Cardiac muscle cell (in vitro differentiated cells and primary cell): ENCODE data around the gene CYP20A1. TPM values are rescaled to one million over a fixed set of nuclear protein-coding genes. Genes with fewer than 3 reads are reported as not detected.
A peak's percentile ranks its signal among the peaks of the same experiment; 100 is the strongest.
"Not testable (repeated sequence)": the region's sequence is repeated elsewhere in the genome, so short reads cannot be mapped to it uniquely, and the experiment has no call there.

ENCODE experiments used
- DNase-seq, 2 donors: peaks; one replicate each; pipeline versions ENCODE4 v3.0.0 to v3.0.0-alpha.2; 2010 to 2017; ENCODE audit warnings: low read depth in 1 of 2, low spot score in 1 of 2
- H3K27ac ChIP-seq: fragments of 200-600 bp; sonication (generic); 2 replicates; pipeline ENCODE4 v1.5.1; 2016
- H3K27me3 ChIP-seq: fragments of 200-600 bp; sonication (generic); 2 replicates; pipeline ENCODE4 v1.6.0; 2016; ENCODE audit warnings: control low read depth
- H3K36me3 ChIP-seq: fragments of 200-600 bp; sonication (generic); 2 replicates; pipeline ENCODE4 v1.5.1; 2016; ENCODE audit warnings: control low read depth
- H3K4me1 ChIP-seq: fragments of 200-600 bp; sonication (generic); 2 replicates; pipeline ENCODE4 v1.8.1; 2017; ENCODE audit warnings: low read depth, mild to moderate bottlenecking, mixed run types
- H3K4me3 ChIP-seq: fragments of 200-600 bp; sonication (generic); 2 replicates; pipeline ENCODE4 v1.5.1; 2016; ENCODE audit warnings: mild to moderate bottlenecking
- H3K9me3 ChIP-seq: fragments of 200-600 bp; sonication (generic); 2 replicates; pipeline ENCODE4 v1.5.1; 2017; ENCODE audit warnings: low read depth, mild to moderate bottlenecking, control low read depth
- CTCF ChIP-seq: IDR thresholded peaks from 2 replicates; pipeline ENCODE4 v1.5.1; 2012; ENCODE audit warnings: low read depth, mild to moderate bottlenecking, low read length
- polyA plus RNA-seq: library from polyadenylated mRNA; unstranded; fragments of >200 nt; fragmentation: Nextera tagmentation; extraction: Ambion mirVana; gene quantifications from 2 replicates; pipeline ENCODE4 v1.2.1, GENCODE V29; 2016
- total RNA-seq: library from RNA; depleted of rRNA; stranded (reverse); fragments of >200 nt; gene quantifications from 2 replicates; pipeline ENCODE4 v1.2.3, GENCODE V29; 2016

The CYP20A1 gene
- total and polyA plus RNA-seq, 2 experiments from 2014 or later, result 7.1 to 15.9 TPM

- DNase-seq, result peak in 1 of 2 donors; percentile 71
- Histone ChIP-seq H3K27me3 (no peaks in the 10 kb centered on the region), H3K36me3 (no peaks in the 10 kb centered on the region), H3K9me3 (no peaks in the 10 kb centered on the region), H3K27ac (no peak overlapping the region), H3K4me3 (no peak overlapping the region), H3K4me1 (peaks cover 18% of the 10 kb centered on the region)
- no peak for TF ChIP-seq CTCF
Observed at GRCh38 chr2:203330434-203330833, 91.6 kb downstream of the CYP20A1 start.

GRCh38 chr2:203338322-203338721 lies 99.5 kb downstream of the CYP20A1 start:
- Histone ChIP-seq H3K27ac (peak overlapping the region; percentile 67), H3K27me3 (no peaks in the 10 kb centered on the region), H3K9me3 (no peaks in the 10 kb centered on the region), H3K4me1 (peaks cover 14% of the 10 kb centered on the region), H3K36me3 (no peaks in the 10 kb centered on the region), H3K4me3 (no peak overlapping the region)
- no peak for TF ChIP-seq CTCF
- DNase-seq, result no peak

- TF ChIP-seq CTCF, result no peak
- Histone ChIP-seq H3K9me3 (no peaks in the 10 kb centered on the region), H3K4me1 (peaks cover 14% of the 10 kb centered on the region), H3K36me3 (no peaks in the 10 kb centered on the region), H3K27me3 (no peaks in the 10 kb centered on the region), H3K4me3 (no peak overlapping the region), H3K27ac (peak overlapping the region; percentile 27)
- peak; percentile 32 to 85 for DNase-seq
Observed at GRCh38 chr2:203340791-203341487, 102.1 kb downstream of the CYP20A1 start.

GRCh38 chr2:203341741-203342310 lies 103.0 kb downstream of the CYP20A1 start:
- no peaks in the 10 kb centered on the region for H3K36me3 ChIP-seq
- H3K27me3 ChIP-seq, result no peaks in the 10 kb centered on the region
- H3K27ac ChIP-seq, result no peak overlapping the region
- no peaks in the 10 kb centered on the region for H3K9me3 ChIP-seq
- DNase-seq, result no peak
- H3K4me3 ChIP-seq, result no peak overlapping the region
- TF ChIP-seq CTCF, result no peak
- peaks cover 22% of the 10 kb centered on the region for H3K4me1 ChIP-seq

- H3K27me3 ChIP-seq, H3K4me3 ChIP-seq, H3K36me3 ChIP-seq, DNase-seq, H3K27ac ChIP-seq, H3K9me3 ChIP-seq: not testable (repeated sequence)
- H3K4me1 ChIP-seq, result peaks cover 27% of the 10 kb centered on the region
Observed at GRCh38 chr2:203342374-203342773, 103.6 kb downstream of the CYP20A1 start.

- Histone ChIP-seq H3K4me1 (peaks cover 23% of the 10 kb centered on the region), H3K9me3 (no peaks in the 10 kb centered on the region), H3K4me3 (no peak overlapping the region), H3K27ac (no peak overlapping the region), H3K36me3 (no peaks in the 10 kb centered on the region), H3K27me3 (no peaks in the 10 kb centered on the region)
- no peak for DNase-seq
- no peak for TF ChIP-seq CTCF
Observed at GRCh38 chr2:203344667-203345066, 105.8 kb downstream of the CYP20A1 start.
